ENCODE results near the gene GART.

Gene GART

GRCh38 chr21:33552999-33553598, 11.2 kb upstream of the GART start:
- no peak for DNase-seq (ENCODE audit: low read depth in 2 of 2)

- DNase-seq (ENCODE audit: low read depth in 2 of 2) = no peak
These were observed 10.4 kb upstream of the GART start for GRCh38 chr21:33552093-33552998.

GRCh38 chr21:33551664-33552063, 9.7 kb upstream of the GART start:
- DNase-seq (ENCODE audit: low read depth in 2 of 2) = no peak

- DNase-seq (ENCODE audit: low read depth in 2 of 2) = no peak
These were observed 9.1 kb upstream of the GART start for GRCh38 chr21:33550772-33551660.

GRCh38 chr21:33549848-33550771, 8.2 kb upstream of the GART start:
- no peak for DNase-seq (ENCODE audit: low read depth in 2 of 2)

GRCh38 chr21:33546086-33546485, 4.2 kb upstream of the GART start:
- no peak for DNase-seq (ENCODE audit: low read depth in 2 of 2)

- DNase-seq (ENCODE audit: low read depth in 2 of 2) = no peak
These were observed 2.7 kb upstream of the GART start for GRCh38 chr21:33544451-33545195.

- DNase-seq (ENCODE audit: low read depth in 2 of 2) = peak in 1 of 2 experiments; percentile 12
These were observed 1.7 kb upstream of the GART start for GRCh38 chr21:33543505-33544129.

GRCh38 chr21:33542640-33543504, 955 bp upstream of the GART start, which contains the start of gene SON:
TSS of gene SON (plus strand) at chr21:33543038. CDS start at chr21:33543093, 55 bp downstream.
- DNase-seq (ENCODE audit: low read depth in 2 of 2) = peak; percentile 96 to 97

GRCh38 chr21:33541105-33541711, 709 bp downstream of the GART start:
- no peak for DNase-seq (ENCODE audit: low read depth in 2 of 2)

- no peak for DNase-seq (ENCODE audit: low read depth in 2 of 2)
These were observed 1.2 kb downstream of the GART start for GRCh38 chr21:33540711-33541104.

GRCh38 chr21:33539616-33540015, 2.3 kb downstream of the GART start:
- peak in 1 of 2 experiments; percentile 10 for DNase-seq (ENCODE audit: low read depth in 2 of 2)

GRCh38 chr21:33537212-33537611, 4.7 kb downstream of the GART start:
- DNase-seq (ENCODE audit: low read depth in 2 of 2) = no peak

GRCh38 chr21:33531007-33531406, 10.9 kb downstream of the GART start:
- DNase-seq (ENCODE audit: low read depth in 2 of 2) = no peak

- no peak for DNase-seq (ENCODE audit: low read depth in 2 of 2)
These were observed 19.0 kb downstream of the GART start for GRCh38 chr21:33522953-33523349.

GRCh38 chr21:33522297-33522952, 19.5 kb downstream of the GART start:
- DNase-seq (ENCODE audit: low read depth in 2 of 2) = no peak

GRCh38 chr21:33518899-33519298, 23.0 kb downstream of the GART start:
- DNase-seq (ENCODE audit: low read depth in 2 of 2) = no peak

GRCh38 chr21:33514229-33514628, 27.7 kb downstream of the GART start:
- peak in 1 of 2 experiments; percentile 11 for DNase-seq (ENCODE audit: low read depth in 2 of 2)

Data from fibroblast of skin of left biceps (primary cell).